Renal pelvis (tissue), 12 donors: ENCODE data around the gene RFX5. TPM values are rescaled to one million over a fixed set of nuclear protein-coding genes. Genes with fewer than 3 reads are reported as not detected.
"Not testable (repeated sequence)": the region's sequence is repeated elsewhere in the genome, so short reads cannot be mapped to it uniquely, and the experiment has no call there.

Source experiments
- DNase-seq: peaks from one replicate; pipeline ENCODE4 v3.0.0-alpha.2; 2013
- long read RNA-seq, 16 experiments: transcript quantifications; one replicate each; lab custom pipeline, GENCODE V29; 2026
- polyA plus RNA-seq, 3 donors: library from polyadenylated mRNA; unstranded; fragments of 120-200 nt; gene quantifications; one replicate each; pipeline ENCODE4 v1.2.1, GENCODE V29; 2013; ENCODE audit not compliant: insufficient read length in 3 of 3

Gene RFX5
- polyA plus RNA-seq, result 10 to 100 TPM; 42.7 to 47.1 (median 42.8) TPM
- long read RNA-seq, donor 1, partial matches to known transcripts, result 0 of 1 reads
- long read RNA-seq, donor 1, other reads (novel, unspliced or antisense), result 0 of 1 reads
- long read RNA-seq, donor 2, transcript RFX5-215 (11 exons, 2,355 nt), result major isoform, 5 of 8 reads
- long read RNA-seq, donor 2, partial matches to known transcripts, result 0 of 8 reads
- long read RNA-seq, donor 2, other reads (novel, unspliced or antisense), result 0 of 8 reads
- long read RNA-seq, donor 3, partial matches to known transcripts, result 0 of 2 reads
- long read RNA-seq, donor 3, other reads (novel, unspliced or antisense), result 0 of 2 reads
- long read RNA-seq, donor 4, partial matches to known transcripts, result 5 of 10 reads
- long read RNA-seq, donor 4, other reads (novel, unspliced or antisense), result 0 of 10 reads
- long read RNA-seq, donor 5, partial matches to known transcripts, result 0 of 1 reads
- long read RNA-seq, donor 5, other reads (novel, unspliced or antisense), result 0 of 1 reads
- long read RNA-seq, donor 6, partial matches to known transcripts, result 12 of 18 reads
- long read RNA-seq, donor 6, other reads (novel, unspliced or antisense), result 0 of 18 reads
- long read RNA-seq, donor 7, partial matches to known transcripts, result 0 of 6 reads
- long read RNA-seq, donor 7, other reads (novel, unspliced or antisense), result 0 of 6 reads
- long read RNA-seq, donor 8, result 0 reads
- long read RNA-seq, donor 9, transcript RFX5-215 (11 exons, 2,355 nt), result major isoform, 6 of 8 reads
- long read RNA-seq, donor 9, partial matches to known transcripts, result 0 of 8 reads
- long read RNA-seq, donor 9, other reads (novel, unspliced or antisense), result 0 of 8 reads
- long read RNA-seq, donor 10, partial matches to known transcripts, result 0 of 1 reads
- long read RNA-seq, donor 10, other reads (novel, unspliced or antisense), result 0 of 1 reads
- long read RNA-seq, donor 11, partial matches to known transcripts, result 8 of 9 reads
- long read RNA-seq, donor 11, other reads (novel, unspliced or antisense), result 0 of 9 reads
- long read RNA-seq, donor 12, partial matches to known transcripts, result 11 of 16 reads
- long read RNA-seq, donor 12, other reads (novel, unspliced or antisense), result 0 of 16 reads
- long read RNA-seq, donor 13, partial matches to known transcripts, result 0 of 1 reads
- long read RNA-seq, donor 13, other reads (novel, unspliced or antisense), result 0 of 1 reads
- long read RNA-seq, donor 14, result 0 reads
- long read RNA-seq, donor 15, transcript RFX5-215 (11 exons, 2,355 nt), result major isoform, 7 of 25 reads
- long read RNA-seq, donor 15, partial matches to known transcripts, result 16 of 25 reads
- long read RNA-seq, donor 15, other reads (novel, unspliced or antisense), result 0 of 25 reads
- long read RNA-seq, donor 16, transcript RFX5-215 (11 exons, 2,355 nt), result major isoform, 5 of 8 reads
- long read RNA-seq, donor 16, partial matches to known transcripts, result 0 of 8 reads
- long read RNA-seq, donor 16, other reads (novel, unspliced or antisense), result 0 of 8 reads

DNA sequence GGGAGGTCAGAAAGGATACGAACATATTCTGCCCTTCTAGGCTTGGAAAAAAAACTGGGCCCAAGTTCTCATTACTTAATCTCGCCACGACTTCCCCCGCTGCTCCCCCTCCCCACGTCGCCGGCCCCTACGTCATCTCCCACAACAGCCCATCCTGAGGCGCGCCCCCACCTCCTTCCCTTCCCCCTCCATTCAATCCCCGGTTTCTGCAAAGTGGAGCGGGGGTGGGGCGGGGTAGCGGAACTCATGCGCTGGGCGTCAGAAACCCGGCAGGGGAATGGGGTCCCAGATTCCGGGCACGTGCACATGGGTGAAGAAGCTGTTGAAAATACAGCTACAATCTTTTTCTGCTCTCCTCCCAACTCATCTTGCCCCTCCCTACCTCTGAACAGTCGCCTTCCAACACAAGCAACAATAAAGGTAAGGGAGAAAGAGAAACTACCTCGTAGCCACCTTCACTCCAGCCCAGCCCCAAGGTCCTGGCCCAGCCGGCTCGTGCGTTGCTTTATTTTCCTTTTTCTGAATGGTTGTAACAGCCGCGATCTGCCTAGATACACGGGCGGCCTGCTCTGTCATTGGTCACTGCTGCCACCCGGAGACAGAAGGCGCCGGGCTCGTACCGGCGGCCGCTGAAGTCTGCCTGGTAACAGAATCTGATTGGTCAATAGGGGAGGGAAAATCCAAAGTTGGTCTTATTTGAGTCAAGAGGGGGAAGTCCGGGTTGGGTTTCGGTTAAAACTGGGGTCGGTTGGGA, at the start of gene RFX5:
RFX5 (minus strand) TSS at position 484 of the 754 bp plus-strand sequence. CDS start 932 bp downstream, outside the sequence.
- peak; percentile 97 for DNase-seq

DNA sequence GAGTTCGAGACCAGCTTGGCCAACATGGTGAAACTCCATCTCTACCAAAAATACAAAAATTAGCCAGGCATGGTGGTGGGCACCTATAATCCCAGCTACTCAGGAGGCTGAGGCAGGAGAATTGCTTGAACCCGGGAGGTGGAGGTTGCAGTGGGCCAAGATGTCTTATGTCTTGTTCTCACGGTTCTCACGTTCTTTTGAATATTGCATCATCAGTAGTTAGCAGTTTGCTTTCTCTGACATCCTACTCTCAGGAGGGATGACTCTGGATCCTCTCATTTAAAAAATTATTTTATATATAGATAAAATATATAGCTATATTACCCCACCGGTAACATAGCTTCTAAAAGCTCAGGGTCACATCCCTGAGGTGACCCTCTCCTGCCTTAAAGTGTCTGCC, 49.2 kb upstream of the RFX5 start:
- DNase-seq, result not testable (repeated sequence)

DNA sequence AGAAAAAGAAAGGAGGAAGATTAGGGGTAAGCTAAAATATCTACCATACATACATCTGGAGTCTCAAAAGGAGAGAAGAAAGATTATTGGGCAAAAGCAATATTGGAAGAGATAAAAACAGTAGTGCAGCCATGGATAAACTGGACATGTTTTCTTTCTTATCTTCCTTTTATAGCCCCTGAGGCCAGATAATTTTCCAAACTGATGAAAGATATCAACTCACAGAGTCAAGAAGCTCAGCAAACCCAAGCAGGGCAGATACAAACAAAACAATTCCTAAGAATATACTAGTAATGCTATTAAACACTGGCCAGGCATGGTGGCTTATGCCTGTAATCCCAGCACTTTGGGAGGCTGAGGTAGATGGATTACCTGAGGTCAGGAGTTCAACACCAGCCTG, 46.5 kb upstream of the RFX5 start:
- no peak for DNase-seq

DNA sequence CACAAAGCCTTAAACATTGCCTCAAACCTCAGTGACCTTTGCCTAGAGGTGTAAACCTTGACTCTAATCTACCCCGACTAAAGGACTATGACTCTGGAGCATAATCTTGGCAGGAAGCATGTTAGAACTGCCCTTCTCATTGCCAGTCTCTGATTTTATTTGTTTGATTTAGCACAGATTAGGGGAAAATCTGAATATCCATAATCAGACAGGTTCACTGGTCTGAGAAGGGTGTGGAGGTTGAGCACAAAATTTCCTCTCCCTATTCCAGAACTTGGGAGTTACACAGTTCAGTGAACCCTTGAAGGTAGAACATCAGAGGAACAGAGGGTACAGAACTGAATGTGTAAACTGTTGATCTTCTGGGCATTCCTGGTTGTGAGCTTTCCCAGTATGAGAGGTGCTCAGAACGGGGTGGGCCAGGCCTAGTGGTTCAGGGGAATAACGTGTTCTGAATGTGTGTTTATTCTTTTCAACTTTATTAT, 44.1 kb upstream of the RFX5 start:
- no peak for DNase-seq

DNA sequence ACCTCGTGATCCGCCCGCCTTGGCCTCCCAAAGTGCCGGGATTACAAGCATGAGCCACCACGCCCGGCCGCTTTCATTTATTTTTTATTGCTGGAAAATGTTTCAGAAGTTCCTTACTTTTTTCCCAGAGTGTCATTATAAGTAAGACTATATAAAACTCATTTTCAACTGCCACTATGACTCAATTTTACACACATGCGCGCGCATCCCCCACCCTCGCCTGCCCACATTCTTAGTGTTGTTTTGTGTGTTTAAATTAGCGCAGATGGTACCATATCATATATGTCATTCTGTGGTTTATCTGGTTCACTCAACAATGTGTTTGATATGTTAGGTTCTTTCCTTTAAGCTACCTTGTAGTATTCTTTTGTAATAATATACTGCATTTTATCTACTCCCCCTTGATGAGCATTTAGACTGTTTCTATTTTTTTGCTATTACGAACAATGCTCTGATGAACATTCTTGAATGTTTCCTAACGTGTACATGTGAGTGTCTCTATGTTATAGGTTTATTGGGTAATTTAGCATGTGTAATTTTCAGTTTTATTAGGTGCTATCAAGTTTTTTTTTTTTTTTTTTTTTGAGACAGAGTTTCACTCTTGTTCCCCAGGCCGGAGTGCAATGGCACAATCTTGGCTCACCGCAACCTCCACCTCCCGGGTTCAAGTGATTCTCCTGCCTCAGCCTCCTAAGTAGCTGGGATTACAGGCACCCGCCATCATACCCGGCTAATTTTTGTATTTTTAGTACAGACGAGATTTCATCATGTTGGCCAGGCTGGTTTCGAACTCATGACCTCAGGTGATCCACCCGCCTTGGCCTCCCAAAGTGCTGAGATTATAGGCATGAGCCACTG, 43.4 kb upstream of the RFX5 start:
- not testable (repeated sequence) for DNase-seq

DNA sequence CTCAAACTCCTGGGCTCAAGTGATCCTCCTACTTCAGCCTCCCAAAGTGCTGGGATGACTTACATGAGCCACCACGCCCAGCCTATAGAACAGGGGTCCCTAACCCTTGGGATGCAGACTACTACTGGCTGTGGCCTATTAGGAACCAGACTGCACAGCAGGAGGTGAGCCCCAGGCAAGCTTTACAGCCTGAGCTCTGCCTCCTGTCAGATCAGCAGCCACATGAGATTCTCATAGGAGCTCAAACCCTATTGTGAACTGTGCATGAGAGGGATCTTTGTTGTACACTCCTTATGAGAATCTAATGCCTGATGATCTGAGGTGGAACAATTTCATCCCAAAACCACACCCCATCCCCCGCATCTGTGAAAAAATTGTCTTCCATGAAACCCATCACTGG, 39.0 kb upstream of the RFX5 start:
- no peak for DNase-seq

DNA sequence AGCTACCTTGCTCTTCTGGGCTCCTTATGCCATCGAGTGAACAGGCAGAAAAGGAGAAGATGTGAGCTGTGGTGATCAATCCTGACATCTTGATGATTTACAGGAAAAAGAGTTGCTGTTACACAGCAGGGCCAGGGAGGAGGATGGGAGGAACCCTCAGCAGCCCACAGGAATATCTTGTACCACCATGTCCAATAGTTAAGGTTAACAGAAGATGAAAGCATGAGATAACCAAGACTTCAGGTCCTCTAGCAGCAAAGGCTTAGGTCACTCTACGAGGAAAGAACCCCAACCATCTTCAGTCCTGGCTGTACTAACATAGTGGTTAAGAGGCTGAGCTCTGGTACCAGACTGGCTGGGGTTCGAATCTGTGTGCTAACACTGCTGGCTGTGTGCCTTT, 37.5 kb upstream of the RFX5 start:
- DNase-seq, result no peak

DNA sequence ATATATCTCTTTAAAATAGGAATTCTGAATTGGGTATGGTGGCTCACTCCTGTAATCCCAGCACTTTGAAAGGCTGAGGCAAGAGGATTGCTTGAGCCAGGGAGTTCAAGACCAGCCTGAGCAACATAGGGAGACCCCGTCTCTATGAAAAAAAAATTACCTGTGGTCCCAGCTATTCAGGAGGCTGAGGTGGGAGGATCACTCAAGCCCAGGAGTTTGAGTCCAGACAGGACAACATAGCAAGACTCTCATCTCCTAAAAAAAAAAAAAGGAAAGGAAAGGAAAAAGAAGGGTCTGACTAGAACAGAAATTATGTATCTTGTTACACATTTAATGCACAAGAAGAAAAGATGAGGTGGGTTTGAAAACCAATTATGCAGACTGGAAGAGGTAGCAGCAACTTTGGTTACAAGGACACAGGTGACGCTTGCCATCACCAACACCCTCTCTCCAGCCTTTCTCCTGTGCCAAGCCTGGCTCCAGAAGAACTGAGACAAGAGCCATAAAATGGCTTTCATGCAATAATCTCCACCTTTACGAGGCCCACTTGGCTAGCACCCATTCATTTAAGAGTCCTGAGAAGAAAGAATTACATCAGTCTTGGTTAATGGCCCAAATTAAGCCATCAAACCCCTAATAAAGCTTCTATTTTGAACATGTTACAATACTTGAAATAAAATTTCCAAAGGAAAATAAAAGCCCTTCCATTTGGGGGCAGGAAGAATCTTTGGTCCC, 30.3 kb upstream of the RFX5 start:
- DNase-seq, result no peak

DNA sequence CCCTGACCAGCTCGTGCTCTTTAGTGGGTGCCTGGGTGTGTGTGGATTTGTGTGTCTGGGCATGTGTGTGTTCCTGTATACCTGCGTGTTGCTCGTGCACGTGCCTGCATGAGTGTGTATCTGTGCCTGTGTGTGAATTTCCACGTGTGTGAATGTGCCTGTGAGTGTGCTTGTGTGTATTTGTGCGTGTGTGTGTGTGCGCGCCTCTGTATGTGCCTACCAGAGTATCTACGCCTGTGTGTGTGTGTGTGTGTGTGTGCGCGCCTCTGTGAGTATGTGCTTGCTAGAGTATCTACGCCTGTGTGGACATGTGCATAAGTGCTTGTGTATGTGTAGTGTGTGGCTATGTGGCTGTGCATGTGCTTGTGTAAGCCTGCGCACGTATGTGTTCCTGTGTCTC, 26.1 kb upstream of the RFX5 start:
- no peak for DNase-seq

DNA sequence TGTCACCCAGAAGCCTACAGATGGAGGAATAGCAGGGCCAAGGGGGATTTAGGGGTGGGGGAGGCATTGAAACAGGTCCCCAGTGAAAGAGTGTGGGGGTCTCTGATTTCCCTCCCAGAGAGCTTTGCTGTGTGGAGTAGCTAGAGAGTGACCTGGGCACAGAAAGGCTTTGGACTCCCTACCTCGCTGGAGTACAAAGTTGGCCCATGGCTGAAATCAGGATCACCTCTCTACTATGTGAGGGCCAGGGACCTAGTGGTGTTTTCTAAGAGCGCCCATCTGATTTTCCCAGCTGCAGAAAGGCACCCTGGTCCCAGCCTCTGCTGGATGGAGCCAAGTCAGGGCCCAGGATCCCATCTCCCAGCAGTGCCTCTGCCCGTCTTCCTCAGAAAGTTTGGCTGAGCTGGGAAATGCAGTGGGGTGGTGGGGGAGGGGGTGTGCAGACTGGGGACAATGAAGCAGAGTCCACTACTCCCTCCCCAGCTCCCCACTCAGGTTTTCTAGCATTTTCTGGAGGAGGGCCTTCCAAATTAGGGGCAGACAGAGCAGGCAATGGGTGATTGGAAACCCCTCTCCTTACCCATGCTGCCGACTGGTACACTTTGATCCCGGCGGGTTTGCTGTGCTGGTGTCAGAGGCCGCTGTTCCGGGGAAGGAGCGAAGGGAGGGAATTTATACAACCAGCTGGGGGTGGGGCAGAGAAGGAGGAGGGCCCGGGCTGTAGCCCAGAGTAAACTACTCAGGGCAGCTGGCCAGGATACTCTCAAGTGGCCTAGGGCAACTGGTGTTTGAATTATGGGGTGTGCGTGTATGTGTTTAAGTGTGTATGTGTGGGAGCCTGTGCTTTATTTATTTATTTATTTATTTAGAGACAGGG, 25.2 kb upstream of the RFX5 start, which contains the start of gene SELENBP1:
SELENBP1 (minus strand) TSS at position 648 of the 877 bp plus-strand sequence; CDS start at position 584, 64 bp downstream.
- peak; percentile 82 for DNase-seq

DNA sequence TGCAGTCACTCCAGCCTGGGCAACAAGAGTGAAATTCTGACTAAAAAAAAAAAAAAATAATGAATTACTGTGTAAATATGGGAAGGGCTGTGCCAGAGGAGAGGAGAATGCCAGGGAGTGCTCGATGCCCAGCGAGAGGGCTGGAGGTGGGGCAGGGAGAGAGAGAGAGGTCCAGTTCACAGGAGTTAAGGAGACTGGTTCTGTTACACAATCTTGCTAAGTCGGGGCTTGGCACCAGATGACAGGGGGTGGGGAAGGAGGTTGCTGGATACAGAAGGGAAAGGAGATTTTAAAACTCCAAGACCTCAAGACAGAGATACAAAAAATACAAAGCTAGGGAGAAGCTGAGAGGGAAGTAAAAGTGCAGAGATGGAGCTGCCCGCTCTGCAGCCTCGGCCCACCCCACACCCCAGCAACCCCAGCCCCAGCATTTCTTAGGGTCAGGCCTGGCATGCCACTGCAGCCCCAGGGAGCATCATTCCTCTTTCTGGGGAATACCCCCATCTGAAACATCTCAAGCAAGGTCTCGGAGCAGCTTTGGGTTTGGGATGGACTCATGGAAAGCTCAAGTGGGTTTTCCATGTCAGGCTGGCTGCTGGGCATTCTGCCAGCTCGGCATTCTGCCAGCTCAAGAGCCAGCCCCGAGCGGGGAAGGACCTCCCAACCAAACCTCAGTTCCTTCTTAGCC, 24.5 kb upstream of the RFX5 start:
- no peak for DNase-seq

DNA sequence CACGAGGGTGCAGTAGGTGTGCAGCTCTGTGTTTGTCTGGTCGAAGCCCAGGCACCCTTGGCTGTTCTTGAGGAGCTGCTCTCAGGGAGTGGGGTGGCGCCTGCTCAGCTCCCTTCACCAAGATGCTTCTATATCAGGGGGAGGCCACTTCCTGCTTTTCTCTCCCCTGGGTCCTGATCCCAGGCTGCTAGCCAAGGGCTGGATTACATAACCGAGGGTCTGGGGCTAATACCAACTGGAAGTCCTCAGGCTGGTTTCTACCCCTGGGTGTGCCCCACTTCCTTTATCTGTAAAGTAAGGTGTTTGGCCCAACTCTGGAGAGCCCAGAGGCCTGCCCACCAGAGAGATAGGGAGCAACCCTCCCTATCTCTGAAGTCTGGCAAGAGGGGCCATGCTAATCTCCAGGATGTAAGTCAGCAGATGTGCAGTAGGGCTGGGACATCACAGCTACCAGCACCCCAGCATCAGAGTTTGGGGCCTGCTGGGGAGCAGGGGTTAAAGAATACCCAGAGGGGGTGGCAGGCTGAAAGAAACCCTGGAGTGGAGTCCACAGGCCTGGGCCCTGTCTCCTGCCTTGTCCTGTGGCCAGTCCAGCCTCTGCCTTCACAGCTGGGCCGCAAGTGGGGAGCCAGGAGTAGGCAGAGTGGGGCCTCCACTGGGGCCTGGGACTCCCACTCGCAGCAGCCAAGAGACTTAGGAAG, 23.3 kb upstream of the RFX5 start:
- DNase-seq, result no peak

DNA sequence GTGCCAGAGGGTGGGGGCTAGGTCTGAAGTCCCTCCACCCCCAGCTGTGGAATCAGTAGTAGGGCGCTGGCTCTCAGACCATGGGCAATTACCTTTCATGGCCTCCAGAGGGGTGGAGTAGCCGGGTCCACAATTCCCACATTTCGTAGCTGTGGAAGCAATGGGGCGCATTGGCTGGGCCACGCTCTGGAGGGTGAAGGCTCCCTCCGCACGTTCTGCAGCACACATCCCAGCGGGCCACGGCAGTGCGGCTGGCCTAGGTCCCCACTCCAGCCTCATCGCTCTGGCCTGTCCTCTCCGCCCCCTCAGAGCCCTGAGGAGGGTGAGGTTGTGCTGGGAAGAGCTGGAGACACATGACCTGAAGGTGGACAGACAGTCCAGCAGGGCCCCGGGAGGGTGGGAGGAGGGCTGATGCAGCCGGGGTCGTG, 22.6 kb upstream of the RFX5 start:
- DNase-seq, result no peak

DNA sequence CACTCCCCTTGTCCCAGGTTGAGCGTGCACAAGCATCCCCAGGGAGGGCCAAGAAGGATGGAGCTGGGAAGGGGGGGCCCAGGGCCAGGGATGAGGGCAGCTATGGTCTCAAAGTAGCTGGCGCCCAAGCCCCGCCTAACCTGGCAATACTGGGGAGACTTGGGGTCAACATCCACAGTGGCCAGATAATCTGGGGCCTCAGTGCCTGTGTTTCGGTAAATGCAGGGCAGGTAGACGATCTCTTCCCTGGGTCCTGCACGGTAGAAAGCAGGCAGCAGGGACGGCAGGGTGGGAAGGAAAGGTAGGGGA, 22.2 kb upstream of the RFX5 start:
- no peak for DNase-seq

DNA sequence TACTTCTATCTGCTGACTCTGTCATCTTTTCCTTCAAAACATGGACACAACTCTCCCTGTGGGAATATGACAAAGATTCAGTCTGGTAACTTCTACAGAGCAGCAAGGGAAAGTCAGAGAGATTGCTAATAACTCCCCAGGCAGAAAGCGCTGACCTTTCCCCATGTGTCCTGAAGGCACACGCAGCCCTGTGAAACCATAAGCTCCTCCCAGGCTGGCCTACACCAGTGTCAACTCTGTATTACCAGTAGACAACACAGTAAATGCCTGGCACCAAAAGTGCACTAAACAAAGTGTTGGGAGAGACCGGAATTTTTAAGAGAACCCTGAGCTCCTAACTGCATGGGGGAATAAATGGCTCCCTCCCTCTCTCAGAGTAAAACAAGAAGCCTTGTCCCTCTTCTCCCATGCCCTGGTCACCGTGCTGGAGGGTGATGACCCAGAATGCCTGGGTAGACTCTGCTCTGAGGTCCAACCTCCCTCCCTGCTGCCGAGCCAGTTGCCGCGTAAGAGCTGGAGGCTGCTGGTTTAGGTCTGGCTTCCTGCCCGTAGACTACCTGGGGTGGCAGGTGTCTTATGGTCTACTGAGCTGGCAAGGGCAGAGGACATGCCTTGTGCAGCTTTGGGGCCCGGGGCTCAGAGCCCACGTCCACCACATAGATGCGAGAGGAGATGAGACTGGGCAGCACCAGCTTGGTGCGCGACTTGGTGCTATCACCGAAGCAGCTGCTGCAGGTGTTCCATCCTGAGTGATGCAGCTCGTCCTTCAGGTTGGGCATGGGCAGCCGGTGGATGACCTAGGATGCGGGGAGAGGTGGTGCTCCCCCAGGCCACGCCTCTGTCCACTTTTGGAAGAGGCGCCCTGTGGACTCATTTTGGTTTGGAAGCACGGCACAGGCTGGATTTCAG, 21.6 kb upstream of the RFX5 start:
- no peak for DNase-seq
